ENCODE data around the gene IL22RA1.

IL22RA1 gene

GRCh38 chr1:24090736-24091135 lies 52.2 kb downstream of the IL22RA1 start:
- H3K27me3 ChIP-seq (ENCODE audit: control insufficient read depth in 1 of 2, insufficient read depth in 2 of 2, low read length in 2 of 2): no peaks in the 10 kb centered on the region
- H3K27ac ChIP-seq (ENCODE audit: low read depth, low read length): no peak overlapping the region
- H3K4me1 ChIP-seq (ENCODE audit: control insufficient read depth in 1 of 2, insufficient read depth in 2 of 2, low read length in 2 of 2): no peaks in the 10 kb centered on the region
- peaks cover 0 to 5% of the 10 kb centered on the region in 2 donors for H3K36me3 ChIP-seq (ENCODE audit: control insufficient read depth in 1 of 2, insufficient read depth in 2 of 2, low read length in 2 of 2)
- H3K4me3 ChIP-seq (ENCODE audit: low read depth in 1 of 2, low read length in 2 of 2): no peak overlapping the region
- no peaks in the 10 kb centered on the region for H3K9me3 ChIP-seq (ENCODE audit: control insufficient read depth in 1 of 2, low read length in 2 of 2)
- no peak overlapping the region for H3K9ac ChIP-seq (ENCODE audit: low read depth in 1 of 2, low read length in 2 of 2)

- H3K27me3 ChIP-seq (ENCODE audit: control insufficient read depth in 1 of 2, insufficient read depth in 2 of 2, low read length in 2 of 2): no peaks in the 10 kb centered on the region
- no peaks in the 10 kb centered on the region for H3K4me1 ChIP-seq (ENCODE audit: control insufficient read depth in 1 of 2, insufficient read depth in 2 of 2, low read length in 2 of 2)
- H3K4me3 ChIP-seq (ENCODE audit: low read depth in 1 of 2, low read length in 2 of 2): no peak overlapping the region
- no peak overlapping the region for H3K27ac ChIP-seq (ENCODE audit: low read depth, low read length)
- peaks cover 0 to 5% of the 10 kb centered on the region in 2 donors for H3K36me3 ChIP-seq (ENCODE audit: control insufficient read depth in 1 of 2, insufficient read depth in 2 of 2, low read length in 2 of 2)
- no peaks in the 10 kb centered on the region for H3K9me3 ChIP-seq (ENCODE audit: control insufficient read depth in 1 of 2, low read length in 2 of 2)
- H3K9ac ChIP-seq (ENCODE audit: low read depth in 1 of 2, low read length in 2 of 2): no peak overlapping the region
Measured at GRCh38 chr1:24089743-24090555, 53.0 kb downstream of the IL22RA1 start.

- no peak overlapping the region for H3K27ac ChIP-seq (ENCODE audit: low read depth, low read length)
- H3K27me3 ChIP-seq (ENCODE audit: control insufficient read depth in 1 of 2, insufficient read depth in 2 of 2, low read length in 2 of 2): no peaks in the 10 kb centered on the region
- H3K9me3 ChIP-seq (ENCODE audit: control insufficient read depth in 1 of 2, low read length in 2 of 2): no peaks in the 10 kb centered on the region
- no peak overlapping the region for H3K9ac ChIP-seq (ENCODE audit: low read depth in 1 of 2, low read length in 2 of 2)
- no peaks in the 10 kb centered on the region for H3K4me1 ChIP-seq (ENCODE audit: control insufficient read depth in 1 of 2, insufficient read depth in 2 of 2, low read length in 2 of 2)
- peaks cover 0 to 5% of the 10 kb centered on the region in 2 donors for H3K36me3 ChIP-seq (ENCODE audit: control insufficient read depth in 1 of 2, insufficient read depth in 2 of 2, low read length in 2 of 2)
- no peak overlapping the region for H3K4me3 ChIP-seq (ENCODE audit: low read depth in 1 of 2, low read length in 2 of 2)
Measured at GRCh38 chr1:24089027-24089742, 53.8 kb downstream of the IL22RA1 start.

GRCh38 chr1:24086466-24086865 lies 56.5 kb downstream of the IL22RA1 start:
- H3K9ac ChIP-seq (ENCODE audit: low read depth in 1 of 2, low read length in 2 of 2): no peak overlapping the region
- no peaks in the 10 kb centered on the region for H3K9me3 ChIP-seq (ENCODE audit: control insufficient read depth in 1 of 2, low read length in 2 of 2)
- no peak overlapping the region for H3K4me3 ChIP-seq (ENCODE audit: low read depth in 1 of 2, low read length in 2 of 2)
- H3K36me3 ChIP-seq (ENCODE audit: control insufficient read depth in 1 of 2, insufficient read depth in 2 of 2, low read length in 2 of 2): peaks cover 0 to 4% of the 10 kb centered on the region in 2 donors
- H3K27me3 ChIP-seq (ENCODE audit: control insufficient read depth in 1 of 2, insufficient read depth in 2 of 2, low read length in 2 of 2): no peaks in the 10 kb centered on the region
- no peak overlapping the region for H3K27ac ChIP-seq (ENCODE audit: low read depth, low read length)
- no peaks in the 10 kb centered on the region for H3K4me1 ChIP-seq (ENCODE audit: control insufficient read depth in 1 of 2, insufficient read depth in 2 of 2, low read length in 2 of 2)

GRCh38 chr1:24085546-24085945 lies 57.4 kb downstream of the IL22RA1 start:
- H3K9ac ChIP-seq (ENCODE audit: low read depth in 1 of 2, low read length in 2 of 2): no peak overlapping the region
- no peaks in the 10 kb centered on the region for H3K27me3 ChIP-seq (ENCODE audit: control insufficient read depth in 1 of 2, insufficient read depth in 2 of 2, low read length in 2 of 2)
- no peaks in the 10 kb centered on the region for H3K36me3 ChIP-seq (ENCODE audit: control insufficient read depth in 1 of 2, insufficient read depth in 2 of 2, low read length in 2 of 2)
- H3K27ac ChIP-seq (ENCODE audit: low read depth, low read length): no peak overlapping the region
- no peak overlapping the region for H3K4me3 ChIP-seq (ENCODE audit: low read depth in 1 of 2, low read length in 2 of 2)
- H3K9me3 ChIP-seq (ENCODE audit: control insufficient read depth in 1 of 2, low read length in 2 of 2): no peaks in the 10 kb centered on the region
- H3K4me1 ChIP-seq (ENCODE audit: control insufficient read depth in 1 of 2, insufficient read depth in 2 of 2, low read length in 2 of 2): no peaks in the 10 kb centered on the region

- Histone ChIP-seq H3K4me1 (ENCODE audit: control insufficient read depth in 1 of 2, insufficient read depth in 2 of 2, low read length in 2 of 2) (no peaks in the 10 kb centered on the region), H3K36me3 (ENCODE audit: control insufficient read depth in 1 of 2, insufficient read depth in 2 of 2, low read length in 2 of 2) (no peaks in the 10 kb centered on the region), H3K9me3 (ENCODE audit: control insufficient read depth in 1 of 2, low read length in 2 of 2) (no peaks in the 10 kb centered on the region), H3K27me3 (ENCODE audit: control insufficient read depth in 1 of 2, insufficient read depth in 2 of 2, low read length in 2 of 2) (no peaks in the 10 kb centered on the region), H3K27ac (ENCODE audit: low read depth, low read length) (no peak overlapping the region), H3K9ac (ENCODE audit: low read depth in 1 of 2, low read length in 2 of 2) (no peak overlapping the region), H3K4me3 (ENCODE audit: low read depth in 1 of 2, low read length in 2 of 2) (no peak overlapping the region)
Measured at GRCh38 chr1:24085007-24085406, 57.9 kb downstream of the IL22RA1 start.

- H3K27me3 ChIP-seq (ENCODE audit: control insufficient read depth in 1 of 2, insufficient read depth in 2 of 2, low read length in 2 of 2): no peaks in the 10 kb centered on the region
- no peaks in the 10 kb centered on the region for H3K36me3 ChIP-seq (ENCODE audit: control insufficient read depth in 1 of 2, insufficient read depth in 2 of 2, low read length in 2 of 2)
- no peaks in the 10 kb centered on the region for H3K9me3 ChIP-seq (ENCODE audit: control insufficient read depth in 1 of 2, low read length in 2 of 2)
- no peak overlapping the region for H3K9ac ChIP-seq (ENCODE audit: low read depth in 1 of 2, low read length in 2 of 2)
- H3K4me3 ChIP-seq (ENCODE audit: low read depth in 1 of 2, low read length in 2 of 2): no peak overlapping the region
- H3K27ac ChIP-seq (ENCODE audit: low read depth, low read length): no peak overlapping the region
- H3K4me1 ChIP-seq (ENCODE audit: control insufficient read depth in 1 of 2, insufficient read depth in 2 of 2, low read length in 2 of 2): no peaks in the 10 kb centered on the region
Measured at GRCh38 chr1:24084050-24084449, 58.9 kb downstream of the IL22RA1 start.

- Histone ChIP-seq H3K4me1 (ENCODE audit: control insufficient read depth in 1 of 2, insufficient read depth in 2 of 2, low read length in 2 of 2) (no peaks in the 10 kb centered on the region), H3K9ac (ENCODE audit: low read depth in 1 of 2, low read length in 2 of 2) (no peak overlapping the region), H3K27me3 (ENCODE audit: control insufficient read depth in 1 of 2, insufficient read depth in 2 of 2, low read length in 2 of 2) (no peaks in the 10 kb centered on the region), H3K36me3 (ENCODE audit: control insufficient read depth in 1 of 2, insufficient read depth in 2 of 2, low read length in 2 of 2) (no peaks in the 10 kb centered on the region), H3K9me3 (ENCODE audit: control insufficient read depth in 1 of 2, low read length in 2 of 2) (no peaks in the 10 kb centered on the region), H3K27ac (ENCODE audit: low read depth, low read length) (no peak overlapping the region), H3K4me3 (ENCODE audit: low read depth in 1 of 2, low read length in 2 of 2) (no peak overlapping the region)
Measured at GRCh38 chr1:24082372-24082771, 60.6 kb downstream of the IL22RA1 start.

GRCh38 chr1:24081190-24081589 lies 61.8 kb downstream of the IL22RA1 start:
- Histone ChIP-seq H3K9ac (ENCODE audit: low read depth in 1 of 2, low read length in 2 of 2) (no peak overlapping the region), H3K27ac (ENCODE audit: low read depth, low read length) (no peak overlapping the region), H3K36me3 (ENCODE audit: control insufficient read depth in 1 of 2, insufficient read depth in 2 of 2, low read length in 2 of 2) (no peaks in the 10 kb centered on the region), H3K9me3 (ENCODE audit: control insufficient read depth in 1 of 2, low read length in 2 of 2) (no peaks in the 10 kb centered on the region), H3K27me3 (ENCODE audit: control insufficient read depth in 1 of 2, insufficient read depth in 2 of 2, low read length in 2 of 2) (no peaks in the 10 kb centered on the region), H3K4me3 (ENCODE audit: low read depth in 1 of 2, low read length in 2 of 2) (no peak overlapping the region), H3K4me1 (ENCODE audit: control insufficient read depth in 1 of 2, insufficient read depth in 2 of 2, low read length in 2 of 2) (no peaks in the 10 kb centered on the region)

- H3K27ac ChIP-seq (ENCODE audit: low read depth, low read length): no peak overlapping the region
- H3K9me3 ChIP-seq (ENCODE audit: control insufficient read depth in 1 of 2, low read length in 2 of 2): no peaks in the 10 kb centered on the region
- H3K9ac ChIP-seq (ENCODE audit: low read depth in 1 of 2, low read length in 2 of 2): no peak overlapping the region
- H3K4me1 ChIP-seq (ENCODE audit: control insufficient read depth in 1 of 2, insufficient read depth in 2 of 2, low read length in 2 of 2): no peaks in the 10 kb centered on the region
- no peaks in the 10 kb centered on the region for H3K27me3 ChIP-seq (ENCODE audit: control insufficient read depth in 1 of 2, insufficient read depth in 2 of 2, low read length in 2 of 2)
- no peak overlapping the region for H3K4me3 ChIP-seq (ENCODE audit: low read depth in 1 of 2, low read length in 2 of 2)
- H3K36me3 ChIP-seq (ENCODE audit: control insufficient read depth in 1 of 2, insufficient read depth in 2 of 2, low read length in 2 of 2): no peaks in the 10 kb centered on the region
Measured at GRCh38 chr1:24080131-24080530, 62.8 kb downstream of the IL22RA1 start.

Data from duodenal mucosa (tissue), 2 donors.